ENCODE results near the gene LDB2. TPM values are rescaled to one million over a fixed set of nuclear protein-coding genes. Genes with fewer than 3 reads are reported as not detected.

LDB2 gene
- polyA plus RNA-seq, 2 of the 4 experiments (the other 2 are of a cell fraction), result not detected

DNA sequence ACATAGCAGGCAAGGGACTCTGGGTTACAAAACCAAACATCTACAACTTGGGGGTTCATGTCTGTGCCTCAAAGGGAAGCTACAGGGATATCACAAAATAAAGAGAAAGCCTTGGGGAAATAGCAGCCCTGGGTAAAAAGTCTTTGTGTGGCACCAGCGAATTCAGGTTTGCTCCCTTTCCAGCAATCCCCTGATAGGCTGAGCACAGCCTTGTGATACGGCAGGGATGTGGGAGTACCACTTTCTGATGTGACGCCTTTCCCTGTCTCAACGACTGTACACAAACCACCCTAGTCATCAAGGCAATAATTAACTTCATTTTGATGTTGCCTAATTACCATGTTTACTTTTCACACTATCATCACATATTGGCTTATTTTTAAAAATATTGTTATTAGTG, 164.9 kb downstream of the LDB2 start (continued):
- no peak for TF ChIP-seq CHD2 (IDR thresholded peaks at IDR 0.05; ENCODE audit: low read length, partially characterized antibody)

DNA sequence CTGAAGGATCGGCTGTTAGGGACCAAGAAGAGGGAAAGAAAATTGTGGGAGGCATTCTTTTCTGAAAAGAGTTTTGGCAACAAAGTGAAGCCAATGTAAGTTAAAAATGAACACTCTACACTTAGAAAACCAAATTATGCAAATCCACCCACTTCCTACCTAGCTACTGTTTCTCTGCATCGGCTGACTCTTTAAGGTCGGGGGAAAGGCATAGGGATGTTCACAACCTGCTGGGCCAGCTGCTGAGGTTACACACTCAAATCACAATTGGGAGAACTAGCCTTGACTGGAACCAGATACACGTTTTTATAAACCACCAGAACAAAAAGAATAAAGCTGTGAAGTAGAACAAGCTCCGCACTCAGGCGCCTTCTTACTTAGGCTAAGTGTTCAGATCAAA, 165.7 kb downstream of the LDB2 start:
- FAIRE-seq (no peak), DNase-seq (ENCODE audit: low read depth in 1 of 2, low spot score in 1 of 2) (no peak), ATAC-seq (no peak)
- H3K4me2 ChIP-seq, result no peak overlapping the region
- no peak overlapping the region for H3K4me3 ChIP-seq
- WGBS (ENCODE audit: missing lambda C conversion rate), result 32% methylated on average over 6 of the region's 6 CpGs
- H3K9me3 ChIP-seq, result no peaks in the 10 kb centered on the region
- POLR2A ChIA-PET, result no interaction called here
- TF ChIP-seq CHD2 (IDR thresholded peaks at IDR 0.05; ENCODE audit: low read length, partially characterized antibody) (no peak), CHD4 (IDR thresholded peaks at IDR 0.05; ENCODE audit: borderline replicate concordance) (no peak), NPAS2 (CRISPR knock-in tag; IDR thresholded peaks at IDR 0.05; ENCODE audit: borderline replicate concordance) (no peak), FOSB (CRISPR knock-in tag; IDR thresholded peaks at IDR 0.05) (no peak), BHLHE40 (IDR thresholded peaks at IDR 0.05; ENCODE audit: low read depth, low read length) (no peak), TFCP2L1 (CRISPR knock-in tag; IDR thresholded peaks at IDR 0.05) (no peak)
- TF ChIP-seq, protein P1, sequence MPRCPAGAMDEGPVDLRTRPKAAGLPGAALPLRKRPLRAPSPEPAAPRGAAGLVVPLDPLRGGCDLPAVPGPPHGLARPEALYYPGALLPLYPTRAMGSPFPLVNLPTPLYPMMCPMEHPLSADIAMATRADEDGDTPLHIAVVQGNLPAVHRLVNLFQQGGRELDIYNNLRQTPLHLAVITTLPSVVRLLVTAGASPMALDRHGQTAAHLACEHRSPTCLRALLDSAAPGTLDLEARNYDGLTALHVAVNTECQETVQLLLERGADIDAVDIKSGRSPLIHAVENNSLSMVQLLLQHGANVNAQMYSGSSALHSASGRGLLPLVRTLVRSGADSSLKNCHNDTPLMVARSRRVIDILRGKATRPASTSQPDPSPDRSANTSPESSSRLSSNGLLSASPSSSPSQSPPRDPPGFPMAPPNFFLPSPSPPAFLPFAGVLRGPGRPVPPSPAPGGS (IDR thresholded peaks at IDR 0.05), result no peak
- H3K27ac ChIP-seq, result no peak overlapping the region
- no peaks in the 10 kb centered on the region for H3K4me1 ChIP-seq
- CTCF ChIA-PET, result no interaction called here

DNA sequence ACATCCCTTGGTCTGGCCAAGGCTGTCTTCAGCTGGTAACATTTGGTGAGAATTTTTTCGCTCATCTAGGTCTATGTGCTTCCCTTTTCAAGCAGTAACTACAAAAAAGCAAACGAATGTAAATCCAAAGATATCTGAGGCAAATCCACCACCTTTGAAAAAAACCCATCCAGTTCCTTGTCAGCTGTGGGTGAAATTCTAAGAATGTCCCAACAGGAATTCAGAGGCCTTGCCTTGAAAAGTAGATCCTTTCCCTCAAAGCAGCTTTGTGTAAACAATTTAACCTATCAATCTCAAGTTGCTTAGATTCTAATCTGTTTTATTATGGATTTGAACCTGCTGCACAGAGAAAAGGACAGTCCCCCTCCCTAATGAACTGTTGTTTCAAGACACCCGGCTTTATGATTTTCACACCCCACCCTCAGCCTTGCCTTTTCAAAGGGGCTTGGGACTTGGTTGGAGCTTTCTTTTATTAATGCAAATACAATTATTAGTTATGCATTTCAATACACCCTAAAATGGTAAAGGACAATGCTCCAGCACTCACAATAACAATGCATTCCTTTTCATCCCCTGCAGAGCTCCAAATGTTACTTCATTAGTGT, 166.6 kb downstream of the LDB2 start:
- TF ChIP-seq SREBF2 (IDR thresholded peaks at IDR 0.05), result no peak
- no peak for TF ChIP-seq HOXB13 (CRISPR knock-in tag; IDR thresholded peaks at IDR 0.05; ENCODE audit: low read depth)
- TF ChIP-seq CHD2 (IDR thresholded peaks at IDR 0.05; ENCODE audit: low read length, partially characterized antibody), result no peak
- TF ChIP-seq HDAC2 (IDR thresholded peaks at IDR 0.05), result no peak
- no peak for TF ChIP-seq POLR2AphosphoS2 (conservative IDR thresholded peaks at IDR 0.05; ENCODE audit: low read length)

GRCh38 chr4:16730522-16731205, 167.8 kb downstream of the LDB2 start:
- Histone ChIP-seq H3K27ac (no peak overlapping the region), H3K9me3 (no peaks in the 10 kb centered on the region), H3K4me3 (no peak overlapping the region), H3K4me1 (no peaks in the 10 kb centered on the region), H3K4me2 (no peak overlapping the region)
- DNase-seq (ENCODE audit: low read depth in 1 of 2, low spot score in 1 of 2), result no peak
- FAIRE-seq, result no peak
- 0% methylated on average over 3 of the region's 3 CpGs for WGBS (ENCODE audit: missing lambda C conversion rate)
- ATAC-seq, result no peak
- ChIA-PET POLR2A (no interaction called here), CTCF (interaction anchor here (1.2 kb wide), 1 partner anchor 237 kb away, joined by 3 read pairs; no protein-coding TSS in a partner anchor)
- TF ChIP-seq NR3C1 (IDR thresholded peaks at IDR 0.05), result no peak
- TF ChIP-seq RARB (CRISPR knock-in tag; IDR thresholded peaks at IDR 0.05), result no peak
- TF ChIP-seq POLR2AphosphoS2 (conservative IDR thresholded peaks at IDR 0.05; ENCODE audit: low read length), result no peak
- no peak for TF ChIP-seq SREBF2 (IDR thresholded peaks at IDR 0.05)
- TF ChIP-seq CHD2 (IDR thresholded peaks at IDR 0.05; ENCODE audit: low read length, partially characterized antibody), result no peak
- no peak for TF ChIP-seq MAX (IDR thresholded peaks at IDR 0.05)
- no peak for TF ChIP-seq MAZ (IDR thresholded peaks at IDR 0.05; ENCODE audit: borderline replicate concordance, low read depth, low read length)
- TF ChIP-seq, protein P2, sequence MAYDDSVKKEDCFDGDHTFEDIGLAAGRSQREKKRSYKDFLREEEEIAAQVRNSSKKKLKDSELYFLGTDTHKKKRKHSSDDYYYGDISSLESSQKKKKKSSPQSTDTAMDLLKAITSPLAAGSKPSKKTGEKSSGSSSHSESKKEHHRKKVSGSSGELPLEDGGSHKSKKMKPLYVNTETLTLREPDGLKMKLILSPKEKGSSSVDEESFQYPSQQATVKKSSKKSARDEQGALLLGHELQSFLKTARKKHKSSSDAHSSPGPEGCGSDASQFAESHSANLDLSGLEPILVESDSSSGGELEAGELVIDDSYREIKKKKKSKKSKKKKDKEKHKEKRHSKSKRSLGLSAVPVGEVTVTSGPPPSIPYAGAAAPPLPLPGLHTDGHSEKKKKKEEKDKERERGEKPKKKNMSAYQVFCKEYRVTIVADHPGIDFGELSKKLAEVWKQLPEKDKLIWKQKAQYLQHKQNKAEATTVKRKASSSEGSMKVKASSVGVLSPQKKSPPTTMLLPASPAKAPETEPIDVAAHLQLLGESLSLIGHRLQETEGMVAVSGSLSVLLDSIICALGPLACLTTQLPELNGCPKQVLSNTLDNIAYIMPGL (CRISPR knock-in tag; IDR thresholded peaks at IDR 0.05; ENCODE audit: borderline replicate concordance), result no peak
- no peak for TF ChIP-seq JUNB (IDR thresholded peaks at IDR 0.05)

More for the DNA sequence above, 166.6 kb downstream of the LDB2 start:
- 0% methylated on average over 3 of the region's 3 CpGs for WGBS (ENCODE audit: missing lambda C conversion rate)
- H3K9me3 ChIP-seq, result no peaks in the 10 kb centered on the region
- ChIA-PET POLR2A (no interaction called here), CTCF (interaction anchor here (1.2 kb wide), 1 partner anchor 236 kb away, joined by 3 read pairs; no protein-coding TSS in a partner anchor)
- H3K4me3 ChIP-seq, result no peak overlapping the region
- no peak overlapping the region for H3K4me2 ChIP-seq
- no peak overlapping the region for H3K27ac ChIP-seq
- ATAC-seq, result no peak
- no peak for DNase-seq (ENCODE audit: low read depth in 1 of 2, low spot score in 1 of 2)
- no peak for FAIRE-seq
- H3K4me1 ChIP-seq, result no peaks in the 10 kb centered on the region

Data from A549 (cell line).